Stimulated activated CD4-positive, alpha-beta T cell treated with anti-CD3 and anti-CD28 coated beads, Interleukin-1b, Interleukin-23, amount 100 ng/mL, for 4 hours (primary cell): ENCODE results near the gene HOXB8.

Experiments
- DNase-seq, 2 donors: peaks; one replicate each; pipeline ENCODE4 v3.0.0-alpha.2; 2020; ENCODE audit warnings: low read depth in 2 of 2

HOXB8 gene

DNA sequence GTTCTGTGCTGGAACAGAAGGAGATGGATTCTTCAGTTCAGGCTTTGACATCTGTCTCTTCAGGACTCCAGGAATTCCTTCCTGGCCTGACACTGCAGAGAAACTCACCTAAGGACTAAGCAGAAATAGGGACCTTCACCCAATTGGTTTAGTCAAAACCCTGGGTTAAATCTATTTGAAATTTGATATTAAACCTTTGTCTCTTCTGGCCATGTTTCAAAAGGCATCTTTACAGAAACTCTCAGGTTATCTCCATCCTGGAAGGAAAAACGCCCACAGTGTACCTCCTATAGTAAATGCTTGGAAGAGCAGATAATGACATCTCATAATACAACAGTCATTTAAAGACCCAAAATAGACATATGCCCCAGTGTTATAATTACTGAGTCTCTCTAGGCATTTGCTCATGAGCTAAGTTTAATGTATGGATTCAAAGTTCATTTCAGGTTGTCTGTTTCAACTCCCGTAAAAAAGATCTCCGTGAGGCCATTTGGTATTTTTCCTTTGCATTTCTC, 31.3 kb downstream of the HOXB8 start:
- DNase-seq, result no peak

DNA sequence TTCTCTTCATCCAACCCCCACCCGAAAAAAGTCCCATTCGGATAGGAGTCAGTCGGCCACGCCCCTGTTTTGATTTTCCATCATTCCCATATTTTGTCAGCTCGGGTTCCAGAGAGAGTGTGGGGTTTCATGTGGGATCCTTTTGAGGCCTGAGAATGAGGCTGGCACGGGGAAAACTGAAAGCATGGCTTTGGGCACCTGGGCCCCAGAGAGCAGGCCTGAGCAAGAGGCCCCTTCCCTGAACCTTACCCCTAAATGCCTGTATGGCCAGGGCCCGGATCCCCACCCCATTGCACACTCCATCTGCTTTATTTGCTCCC, 32.4 kb downstream of the HOXB8 start:
- no peak for DNase-seq

DNA sequence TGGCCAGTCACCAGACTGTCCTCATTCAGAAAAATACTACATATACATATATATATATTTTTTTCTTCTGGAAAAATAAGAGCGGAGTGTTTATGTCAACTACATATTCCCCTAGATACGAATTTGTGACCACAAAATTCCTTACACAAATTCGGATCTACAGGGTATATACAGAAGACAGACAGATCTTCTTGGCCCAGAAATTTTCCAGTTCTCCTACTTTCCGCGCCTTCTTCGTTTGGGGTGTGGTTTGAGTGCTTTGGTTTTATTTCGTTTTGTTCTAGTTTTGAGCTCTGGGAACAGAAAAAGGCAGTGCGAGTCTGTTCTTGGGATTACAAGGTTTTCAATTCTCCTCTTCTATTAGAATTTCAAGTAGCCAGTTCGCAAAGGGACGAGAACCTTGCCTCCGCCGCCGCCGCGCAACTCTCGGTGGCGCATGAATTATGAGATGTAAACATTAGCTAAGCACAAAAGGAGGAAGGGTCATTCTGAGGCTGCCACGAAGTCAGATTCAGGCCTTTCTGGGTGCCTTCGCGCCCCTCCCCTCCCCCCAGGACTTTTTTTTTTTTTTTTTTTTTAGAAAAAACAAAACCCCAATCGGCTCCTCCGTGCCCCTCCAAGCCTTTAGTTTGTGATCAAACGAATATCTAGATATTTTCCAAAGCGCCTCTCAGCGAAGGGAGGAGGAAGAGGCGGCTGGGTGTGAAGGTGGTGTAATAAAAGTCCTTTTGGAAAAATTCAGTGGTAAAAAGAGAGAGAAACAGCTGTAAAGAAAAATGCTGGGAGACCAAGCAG, 35.1 kb downstream of the HOXB8 start:
- DNase-seq, result no peak

DNA sequence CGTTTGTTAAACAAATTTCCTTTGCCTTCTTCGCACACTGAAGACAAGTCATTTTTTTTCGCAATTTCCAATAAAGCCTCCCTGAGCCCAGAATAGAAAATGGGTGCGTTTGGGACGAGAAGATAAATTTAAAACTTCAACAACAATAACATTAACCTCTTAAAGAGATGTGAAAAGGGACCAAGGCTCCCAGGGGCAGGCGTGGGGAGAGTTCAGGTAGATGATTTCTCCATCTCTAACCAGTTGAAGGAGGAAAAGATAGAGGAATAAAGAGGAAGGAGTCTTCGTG, 35.7 kb downstream of the HOXB8 start:
- no peak for DNase-seq

DNA sequence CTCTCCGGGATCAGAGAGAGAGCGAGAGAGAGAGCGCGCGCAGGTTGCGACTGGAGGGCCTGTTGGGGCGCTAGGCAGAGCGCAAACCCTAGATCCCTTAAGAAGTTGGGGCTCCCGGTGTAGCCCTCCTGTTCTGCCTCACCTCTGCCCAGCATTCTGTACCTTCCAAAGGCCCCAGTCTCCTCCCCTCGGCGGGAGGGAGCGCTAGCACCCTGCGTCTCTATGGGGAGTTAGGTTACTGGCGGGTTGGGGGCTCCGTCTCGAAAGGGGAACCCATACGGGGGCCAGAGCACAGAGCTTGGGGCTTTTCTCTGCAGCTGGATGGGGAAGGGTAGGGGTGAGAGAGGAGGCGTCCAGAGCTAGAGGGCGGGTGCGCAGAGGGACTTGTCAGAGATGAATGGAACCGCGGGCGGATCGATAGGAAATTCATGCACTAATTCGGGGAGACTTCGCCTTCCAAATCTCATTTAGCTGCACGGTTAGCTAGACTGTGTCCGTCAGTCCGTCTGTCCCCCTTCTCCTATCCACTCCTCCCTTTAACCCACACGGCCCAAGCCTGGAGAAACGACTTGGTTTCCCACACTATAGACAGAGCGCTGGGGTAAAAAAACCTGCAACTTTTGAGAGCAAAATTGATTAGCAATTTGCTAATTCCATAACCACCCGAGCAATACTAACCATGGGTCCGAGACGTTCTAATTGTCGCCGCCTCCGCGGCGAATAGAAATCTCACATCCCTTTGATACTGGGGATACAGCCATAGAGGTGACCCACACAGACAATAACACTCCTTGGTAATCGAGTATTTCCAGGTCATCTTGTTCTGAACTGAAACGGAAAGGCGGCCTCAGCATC, 36.2 kb downstream of the HOXB8 start:
- DNase-seq, result no peak

DNA sequence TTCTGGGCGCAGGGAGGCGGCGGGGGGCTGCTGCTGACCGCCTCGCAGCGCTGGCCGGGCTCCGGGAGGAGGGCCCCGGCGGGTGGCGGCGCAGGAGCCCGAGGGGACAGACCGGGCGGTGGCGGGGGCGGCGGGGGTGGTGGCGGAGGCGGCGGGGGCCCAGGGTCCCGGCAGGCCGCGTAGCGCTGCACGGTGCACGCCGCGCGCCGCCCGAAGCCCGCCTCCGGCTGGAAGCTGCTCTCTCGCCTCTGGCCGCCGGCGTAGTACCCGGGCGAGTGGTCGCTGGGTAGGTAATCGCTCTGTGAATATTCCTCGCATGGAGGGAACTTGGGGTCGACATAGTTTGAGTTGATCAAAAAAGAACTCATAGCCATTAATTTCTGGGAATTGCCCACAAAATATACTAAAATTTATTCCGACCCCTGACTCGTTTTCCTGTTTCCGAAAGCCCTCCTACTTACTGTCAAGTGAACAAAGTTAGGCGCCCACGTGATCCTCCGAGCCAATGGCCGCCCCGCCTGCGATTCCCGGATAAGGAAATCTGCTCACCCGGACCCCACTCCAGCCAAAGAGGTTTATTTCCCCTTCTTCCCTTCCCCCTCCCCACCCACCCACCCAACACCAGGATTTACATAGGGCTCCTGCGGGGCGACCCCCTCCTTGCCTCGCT, 37.0 kb downstream of the HOXB8 start, which contains the start of gene HOXB4:
Gene HOXB4 (minus strand): TSS at position 405 of the 670 bp plus-strand sequence. CDS start 31 bp downstream, at position 374.
- peak in 1 of 2 donors; percentile 49 for DNase-seq

DNA sequence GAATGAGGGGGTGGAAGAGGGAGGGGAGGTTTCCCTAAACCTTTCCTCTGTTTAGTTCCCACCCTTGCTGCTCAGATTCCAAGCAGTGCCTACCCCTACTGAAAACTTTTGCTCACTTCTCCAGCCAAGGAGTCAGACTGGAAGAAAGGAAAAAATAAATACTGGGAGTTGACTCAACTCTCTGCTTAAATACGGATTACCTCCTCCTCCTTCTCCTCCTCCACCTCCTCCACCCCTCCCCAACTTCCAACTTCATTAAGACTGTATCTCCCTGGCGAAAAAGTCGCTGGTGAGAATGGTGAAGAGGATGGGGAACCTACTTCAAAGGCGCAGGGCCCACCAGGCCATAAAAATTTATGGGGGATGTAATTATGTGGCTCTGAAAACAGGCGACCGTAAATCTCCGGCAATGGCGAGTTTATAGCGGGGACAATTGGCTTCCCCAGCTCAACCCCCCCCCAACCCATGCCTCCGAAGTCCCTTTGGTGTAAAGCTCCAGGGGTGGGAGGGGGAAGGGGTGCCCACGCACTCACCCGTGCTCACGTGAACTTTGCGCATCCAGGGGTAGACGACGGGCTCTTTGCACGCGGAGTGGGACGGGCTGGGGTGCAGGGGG, 37.7 kb downstream of the HOXB8 start:
- DNase-seq, result no peak

DNA sequence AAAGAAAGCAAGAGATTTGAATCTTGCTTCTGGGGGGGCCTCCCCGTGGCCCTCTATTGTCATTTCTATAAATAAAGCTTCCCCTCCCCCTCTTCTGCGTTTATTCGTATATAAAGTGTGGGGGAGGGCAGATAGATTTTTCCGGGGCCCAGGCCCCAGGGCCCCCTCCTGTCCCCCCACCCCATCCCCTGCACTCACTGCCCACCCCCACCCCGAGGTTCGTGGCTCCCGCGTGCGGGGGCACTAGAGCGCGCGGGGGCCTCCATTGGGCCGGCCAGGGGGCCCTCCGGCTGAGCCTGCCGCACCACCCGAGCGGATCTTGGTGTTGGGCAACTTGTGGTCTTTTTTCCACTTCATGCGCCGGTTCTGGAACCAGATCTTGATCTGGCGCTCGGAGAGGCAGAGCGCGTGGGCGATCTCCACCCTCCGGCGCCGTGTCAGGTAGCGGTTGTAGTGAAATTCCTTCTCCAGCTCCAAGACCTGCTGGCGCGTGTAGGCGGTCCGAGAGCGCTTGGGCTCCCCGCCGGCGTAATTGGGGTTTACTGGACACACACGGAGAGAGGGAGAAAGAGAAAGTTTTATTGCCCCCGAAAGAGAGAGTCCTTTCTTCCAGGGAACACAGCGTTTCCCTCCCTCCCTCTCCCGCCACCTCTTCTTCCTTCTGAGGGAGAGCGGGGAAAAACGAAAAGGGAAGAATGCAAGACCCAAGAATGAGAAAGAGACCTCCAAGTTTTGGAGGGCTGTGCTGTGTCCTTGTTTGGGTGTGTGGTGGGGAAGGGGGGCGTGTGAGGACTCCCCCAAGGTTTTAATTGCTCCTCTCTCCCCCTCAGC, 38.4 kb downstream of the HOXB8 start:
- DNase-seq, result no peak

DNA sequence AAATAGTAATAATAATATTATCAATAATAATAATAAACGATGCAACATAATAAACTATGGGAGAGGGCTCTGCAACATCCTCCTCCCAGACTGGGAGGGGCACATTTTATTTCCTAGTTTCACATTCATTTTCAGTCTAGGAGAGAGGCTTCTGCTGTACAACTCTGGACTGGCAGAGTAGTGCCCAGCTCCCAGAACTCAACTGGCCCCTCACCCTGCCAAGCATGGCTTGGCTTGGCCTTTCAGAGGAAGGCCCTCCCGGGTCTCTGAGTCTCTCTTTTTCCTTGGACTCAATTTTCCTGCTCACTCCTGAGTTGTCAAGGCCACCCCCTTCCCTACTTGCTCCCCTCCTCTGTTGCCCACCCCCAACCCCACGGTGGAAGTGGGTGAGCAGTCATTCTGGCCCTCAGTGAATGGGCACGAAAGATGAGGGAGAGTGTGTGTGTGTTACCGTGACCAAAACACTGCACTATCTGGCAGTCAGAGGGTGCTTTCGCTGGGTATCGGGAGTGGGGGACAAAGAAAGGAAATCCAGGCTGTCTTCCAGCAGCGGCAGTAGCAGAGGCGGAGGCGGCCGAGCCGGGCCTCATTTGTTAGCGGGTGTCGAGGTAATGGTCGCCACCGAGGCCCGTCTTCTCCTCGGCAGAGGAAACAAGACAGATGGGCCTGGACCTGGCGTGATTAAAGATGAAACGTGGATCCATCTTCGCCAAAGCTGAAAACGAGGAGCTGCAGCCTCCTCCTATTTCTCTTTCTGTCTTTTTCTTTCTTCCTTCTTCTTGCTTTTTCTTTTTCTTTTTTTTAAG, 39.2 kb downstream of the HOXB8 start:
- DNase-seq, result no peak

DNA sequence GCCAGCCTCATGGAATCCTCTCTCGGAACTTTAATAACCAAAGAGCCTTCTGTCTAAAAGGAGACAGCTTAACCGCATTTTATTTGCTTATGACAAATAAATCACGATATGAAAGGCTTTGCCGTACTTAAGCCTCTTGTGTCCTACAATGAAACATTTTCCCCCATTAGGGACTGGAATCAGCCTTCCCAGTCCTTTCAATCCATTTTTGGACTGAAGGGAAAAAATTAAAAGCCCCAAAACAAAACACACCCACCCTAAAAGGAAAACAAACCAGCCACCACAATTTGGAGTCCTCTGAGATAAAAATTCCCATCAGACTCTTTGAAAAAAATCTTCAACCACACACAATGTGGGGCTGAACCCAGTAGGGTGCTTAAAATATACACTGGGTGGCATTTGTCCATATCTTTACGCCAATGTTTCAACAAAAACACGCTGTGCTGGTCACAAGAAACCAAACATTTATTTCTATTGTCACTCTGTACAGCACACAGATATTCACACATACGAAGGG, 40.0 kb downstream of the HOXB8 start:
- no peak for DNase-seq

DNA sequence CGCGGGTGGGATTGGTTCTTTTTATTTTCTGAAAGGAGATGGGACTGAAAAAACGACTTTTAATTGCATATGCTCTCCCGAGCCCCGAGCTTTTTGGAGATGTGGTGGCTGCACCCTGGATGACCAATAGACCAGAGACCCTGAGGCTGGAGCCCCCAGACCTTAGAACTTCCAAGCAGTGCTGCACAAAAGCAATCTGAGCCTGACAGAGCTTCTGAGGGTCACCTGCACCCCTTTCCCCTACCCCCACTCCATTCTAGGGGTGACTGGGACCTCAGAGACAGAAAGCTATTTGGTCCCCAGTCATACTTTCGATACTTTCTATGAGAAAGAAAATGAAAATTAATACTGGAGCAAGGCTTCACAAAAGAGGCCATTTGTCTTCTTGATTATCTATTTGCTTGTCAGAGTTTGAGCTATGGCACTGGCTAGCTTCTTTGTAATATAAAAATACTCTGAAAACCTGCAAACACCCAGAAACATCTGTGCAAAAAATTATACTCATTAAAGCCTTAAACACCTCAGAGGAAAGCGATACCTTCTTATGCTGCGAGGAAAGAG, 40.5 kb downstream of the HOXB8 start:
- no peak for DNase-seq

DNA sequence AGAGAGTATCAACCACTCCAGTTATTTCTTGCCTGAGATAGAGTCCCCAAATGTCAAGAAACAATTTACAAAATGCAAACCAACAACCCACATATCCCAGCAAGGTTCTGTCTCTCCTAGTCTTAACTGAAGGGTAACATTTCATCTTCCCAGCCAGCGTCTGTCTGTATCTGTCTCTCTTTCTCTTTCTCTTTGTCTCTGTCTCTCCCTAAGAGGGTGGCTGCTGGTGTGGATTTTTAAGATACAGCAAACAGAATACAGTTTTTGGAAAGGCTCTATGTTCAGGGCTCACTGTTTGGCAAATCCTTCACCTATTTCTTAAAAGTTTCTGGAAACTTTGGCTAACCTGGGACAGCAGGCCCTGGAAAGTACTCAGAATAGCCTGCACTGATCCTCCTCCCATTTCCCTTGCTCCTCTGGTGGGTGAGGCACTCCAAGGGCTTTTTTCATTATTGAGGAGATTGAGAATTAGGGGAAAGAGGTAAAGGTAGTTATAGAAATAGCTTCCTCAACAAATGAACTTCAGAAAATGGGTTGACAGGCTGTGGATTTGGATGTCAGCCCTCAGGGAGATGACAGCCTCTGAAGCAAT, 43.2 kb downstream of the HOXB8 start:
- no peak for DNase-seq

DNA sequence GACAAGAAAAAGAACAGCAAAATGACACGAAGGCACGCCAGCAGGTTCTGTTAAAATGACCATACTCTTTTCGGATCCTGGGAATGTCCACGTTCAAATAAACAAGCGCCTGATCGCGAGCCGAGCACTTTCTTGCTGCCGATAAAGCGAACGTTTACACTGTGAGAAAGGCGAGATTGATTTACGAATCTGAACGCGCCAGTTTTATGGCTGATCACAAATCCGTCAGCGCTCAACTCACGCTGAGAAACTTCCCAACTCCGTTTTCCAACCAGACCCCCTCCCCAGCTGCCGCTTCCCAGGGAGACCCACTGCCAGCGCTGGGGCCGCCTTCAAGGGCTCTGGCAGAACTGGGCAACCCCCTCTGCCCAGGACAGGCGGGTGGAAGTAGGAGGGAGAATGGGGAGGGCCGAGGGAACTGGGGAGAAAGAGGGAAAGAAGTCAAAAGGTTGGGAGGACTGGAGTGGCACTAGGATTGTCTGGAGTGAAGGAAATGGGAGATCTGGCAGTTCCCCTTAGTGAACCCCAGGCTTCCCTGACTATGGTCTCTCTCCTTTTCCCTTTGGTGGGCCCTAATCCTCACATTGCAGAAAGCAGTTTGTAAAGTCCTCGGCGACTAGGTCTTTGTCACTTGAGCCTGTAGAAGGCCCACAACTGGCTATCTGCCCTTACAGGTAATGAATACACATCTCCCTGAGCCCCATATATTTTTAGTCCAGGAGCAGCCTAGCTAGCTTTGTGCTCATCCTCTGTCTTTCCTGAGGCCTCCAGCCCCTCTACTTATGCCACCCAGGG, 43.9 kb downstream of the HOXB8 start:
- no peak for DNase-seq

DNA sequence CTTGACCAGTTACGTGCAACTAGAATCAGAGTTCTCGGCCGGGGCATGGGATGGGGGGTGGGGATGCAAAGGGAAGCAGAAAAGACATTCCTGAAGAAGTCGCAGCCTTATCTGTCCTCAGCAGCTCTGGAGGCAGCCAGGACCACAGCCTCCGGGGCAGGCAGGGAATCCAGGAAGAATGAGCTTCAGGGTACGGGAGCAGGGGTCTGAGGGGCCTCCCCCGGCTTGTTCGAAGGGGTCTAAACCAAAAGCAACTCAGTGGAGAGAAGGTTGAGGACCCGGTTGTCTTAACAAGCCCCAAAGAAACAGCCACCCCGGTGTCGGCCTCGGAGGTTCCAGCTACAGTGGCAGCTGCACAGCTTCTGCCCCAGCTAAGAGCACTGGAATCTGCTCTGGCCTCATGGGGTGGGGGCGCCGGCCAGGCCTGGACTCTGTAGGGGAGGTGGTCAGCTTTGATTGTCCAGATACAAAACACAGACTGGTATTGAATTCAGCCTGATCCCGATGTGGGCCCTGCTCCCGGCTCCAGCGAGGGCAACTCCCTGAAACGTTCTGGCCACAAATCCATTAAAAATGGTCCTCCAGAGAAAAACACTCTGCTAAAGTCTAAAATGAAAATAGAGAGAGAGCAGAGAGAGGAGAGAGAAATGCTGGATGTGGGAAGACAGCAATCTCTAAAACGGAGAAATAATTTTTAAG, 44.6 kb downstream of the HOXB8 start:
- no peak for DNase-seq

DNA sequence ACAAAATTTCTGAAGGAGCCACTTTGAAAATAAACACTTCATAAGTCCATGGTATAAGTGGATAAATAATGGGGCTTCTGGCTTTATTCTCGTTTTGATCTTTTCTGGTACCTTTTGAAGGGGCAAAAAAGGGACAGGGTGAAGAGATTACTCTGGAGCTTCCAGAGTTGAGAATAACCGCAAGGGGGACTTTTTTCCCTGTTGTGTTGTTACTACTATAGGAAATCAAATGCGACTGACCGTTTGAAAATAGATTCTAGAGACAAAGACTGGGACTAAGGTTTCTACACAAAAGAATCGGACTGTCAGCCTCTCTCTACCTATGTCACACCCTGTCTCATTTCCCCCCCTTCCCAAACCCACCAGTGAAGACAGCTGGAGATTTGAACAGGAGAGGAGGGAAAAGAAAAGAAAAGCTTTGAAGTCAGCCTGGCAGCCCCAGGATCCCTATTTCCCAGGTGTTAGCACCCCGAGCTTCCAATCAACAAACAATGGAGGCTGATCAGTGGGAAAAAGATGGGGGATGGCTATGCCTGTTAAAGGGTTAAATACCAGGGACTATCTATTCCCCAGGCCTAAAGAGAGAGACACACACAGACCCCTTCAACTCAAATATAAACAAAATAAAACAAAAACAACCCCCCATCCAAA, 45.3 kb downstream of the HOXB8 start:
- DNase-seq, result no peak

DNA sequence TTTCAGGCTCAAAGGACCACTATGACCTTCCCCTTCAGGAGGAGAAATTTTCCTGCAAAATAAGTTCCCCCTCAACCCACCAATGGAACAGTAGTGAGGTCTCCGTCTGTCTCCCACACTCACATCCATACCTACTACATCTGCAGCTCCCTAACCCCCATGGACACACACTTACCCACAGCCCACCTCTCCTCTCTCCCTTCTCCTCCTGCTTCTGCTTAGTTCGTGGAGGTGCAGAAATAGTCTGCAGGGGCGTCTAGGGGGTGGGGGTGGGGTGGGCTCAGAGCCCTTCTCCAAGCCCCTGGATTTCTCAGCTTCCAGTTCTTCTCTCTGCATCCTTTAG, 45.9 kb downstream of the HOXB8 start:
- no peak for DNase-seq

DNA sequence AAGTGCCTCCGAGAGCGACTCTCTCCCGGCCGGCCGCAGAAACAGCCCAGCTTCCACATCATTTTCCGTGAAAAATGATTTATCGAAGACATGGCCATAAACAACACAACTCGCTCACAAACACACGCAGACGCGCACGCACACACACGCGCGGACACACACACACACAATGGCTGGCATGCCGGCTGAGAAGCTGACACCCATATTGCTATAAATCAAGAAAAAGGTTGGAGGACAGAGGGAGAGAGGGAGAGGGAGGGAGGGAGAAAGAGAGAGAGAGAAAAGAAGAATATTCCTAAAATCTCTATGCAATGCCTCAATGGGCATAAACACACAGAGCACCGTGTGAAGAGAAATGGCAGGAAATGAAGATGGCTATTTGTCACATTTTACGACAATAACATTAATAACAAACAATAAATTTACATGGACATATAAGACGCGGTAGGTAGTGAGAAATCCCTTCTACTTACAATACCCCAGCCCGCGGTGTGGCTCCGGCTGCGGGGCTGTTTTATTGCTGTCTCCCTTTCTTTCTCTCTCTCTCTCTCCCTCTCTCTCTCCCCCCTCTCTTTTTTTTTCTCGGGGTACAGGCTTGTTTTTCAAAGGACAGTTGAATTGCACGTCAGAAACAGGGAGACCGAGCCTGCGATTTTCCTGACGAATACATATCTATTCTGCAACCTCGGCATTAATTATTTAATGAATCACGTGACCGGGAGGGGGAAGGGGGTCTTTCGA, 46.4 kb downstream of the HOXB8 start:
- no peak for DNase-seq
